COLO668 (cell line): ENCODE data around the gene SOX6.
"Not testable (repeated sequence)": the region's sequence is repeated elsewhere in the genome, so short reads cannot be mapped to it uniquely, and the experiment has no call there.

Experiments
- DNase-seq: peaks from one replicate; lab custom pipeline; 2025; ENCODE audit not compliant: unreplicated experiment; lab: John Stamatoyannopoulos, UW

Gene SOX6

DNA sequence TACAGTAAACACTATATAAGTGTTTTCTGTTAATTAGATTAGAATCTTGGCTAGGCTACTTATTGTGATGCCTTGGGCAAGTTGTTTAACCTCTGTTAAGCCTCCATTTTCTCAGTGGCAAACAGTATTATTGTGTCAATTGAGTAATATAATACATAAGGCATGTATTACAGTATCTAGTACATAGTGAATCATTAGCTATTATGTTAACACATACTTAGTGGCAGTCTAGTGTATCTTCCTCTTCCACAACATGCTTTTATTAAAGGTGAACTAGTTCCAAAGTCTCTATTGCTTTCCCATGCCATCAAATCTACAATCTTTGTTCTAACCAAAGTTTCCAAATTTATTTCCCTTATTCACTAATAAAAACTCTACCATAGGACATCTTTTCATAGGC, 200.9 kb downstream of the SOX6 start:
- no peak for DNase-seq

DNA sequence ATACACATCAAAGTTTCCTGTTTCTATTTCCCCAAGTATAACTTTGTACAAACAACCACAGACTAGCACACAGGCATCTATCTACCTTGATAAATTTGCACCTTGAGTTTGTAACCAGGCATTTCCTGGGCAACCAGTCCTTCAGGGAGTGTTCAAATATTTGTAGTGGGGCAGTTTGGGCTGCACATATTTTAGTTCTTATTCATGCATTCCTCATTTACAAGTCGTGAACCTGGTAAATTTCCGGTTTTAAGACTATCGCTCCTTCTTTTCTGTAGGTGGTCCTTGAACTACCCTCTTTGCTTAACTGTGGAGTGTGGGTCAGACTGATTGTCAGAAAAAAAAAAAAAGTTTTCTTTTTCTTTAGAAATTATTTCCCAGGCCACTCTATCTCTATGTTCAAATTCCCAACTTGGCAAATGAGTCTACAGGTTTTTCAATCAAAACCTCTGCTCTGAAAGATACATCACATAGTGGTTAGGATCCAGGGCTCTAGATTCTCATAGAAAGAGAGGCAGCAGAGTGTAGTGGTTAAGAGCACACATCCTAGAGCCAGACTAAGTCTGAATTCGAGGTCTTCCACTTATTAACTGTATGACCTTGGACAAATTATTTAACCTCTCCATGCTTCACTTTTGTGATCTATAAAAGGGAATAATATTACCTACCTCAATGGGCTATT, 201.5 kb downstream of the SOX6 start:
- peak; percentile 7 for DNase-seq

- no peak for DNase-seq
Measured at GRCh38 chr11:16153951-16154350, 202.4 kb downstream of the SOX6 start.

- DNase-seq, result no peak
Measured at GRCh38 chr11:16151138-16151537, 205.2 kb downstream of the SOX6 start.

DNA sequence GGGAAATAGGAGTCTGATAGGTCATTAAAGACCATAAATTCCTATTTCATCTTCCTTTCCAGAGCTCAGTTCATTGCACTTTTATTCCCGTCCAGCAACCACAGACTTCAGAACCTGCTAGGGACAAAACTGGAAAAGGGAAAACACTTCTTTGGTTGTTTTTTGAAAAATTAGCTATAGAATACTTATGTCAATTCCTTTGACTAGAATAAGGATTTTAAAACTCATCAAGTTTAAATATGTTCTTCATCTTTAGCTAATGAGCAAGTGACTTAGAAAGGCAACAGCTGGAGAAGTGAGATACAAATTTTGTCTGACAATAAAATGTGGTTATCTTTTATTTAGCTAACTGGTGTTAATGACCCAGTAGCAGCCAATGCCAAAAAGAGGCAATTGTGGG, 206.9 kb downstream of the SOX6 start:
- DNase-seq, result no peak

GRCh38 chr11:16148301-16148931, 207.9 kb downstream of the SOX6 start:
- no peak for DNase-seq

- not testable (repeated sequence) for DNase-seq
Measured at GRCh38 chr11:16146980-16147379, 209.4 kb downstream of the SOX6 start.

DNA sequence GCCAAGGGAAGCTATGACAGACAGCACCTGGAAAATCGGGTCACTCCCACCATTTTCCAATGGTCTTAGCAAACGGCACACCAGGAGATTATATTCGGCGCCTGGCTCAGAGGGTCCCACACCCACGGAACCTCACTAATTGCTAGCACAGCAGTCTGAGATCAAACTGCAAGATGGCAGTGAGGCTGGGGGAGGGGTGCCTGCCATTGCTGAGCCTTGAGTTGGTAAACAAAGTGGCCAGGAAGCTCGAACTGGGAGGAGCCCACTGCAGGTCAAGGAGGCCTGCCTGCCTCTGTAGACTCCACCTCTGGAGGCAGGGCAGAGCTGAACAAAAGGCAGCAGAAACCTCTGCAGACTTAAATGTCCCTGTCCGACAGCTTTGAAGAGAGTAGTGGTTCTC, 214.7 kb downstream of the SOX6 start:
- DNase-seq, result not testable (repeated sequence)

DNA sequence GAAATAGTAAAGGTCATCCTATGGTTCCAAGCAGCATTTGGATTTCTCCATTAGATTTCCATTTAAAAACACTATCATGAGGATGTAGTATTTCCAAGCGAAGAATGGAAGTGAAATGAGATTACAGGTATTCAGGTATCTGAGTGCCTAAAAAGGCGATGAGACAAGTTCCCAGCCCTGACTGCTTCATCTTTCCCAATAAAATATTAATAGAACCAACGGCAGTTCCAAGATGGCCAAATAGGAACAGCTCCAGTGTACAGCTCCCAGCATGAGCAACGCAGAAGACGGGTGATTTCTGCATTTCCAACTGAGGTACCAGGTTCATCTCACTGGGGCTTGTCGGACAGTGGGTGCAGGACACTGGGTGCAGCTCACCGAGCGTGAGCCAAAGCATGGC, 215.2 kb downstream of the SOX6 start:
- not testable (repeated sequence) for DNase-seq

DNA sequence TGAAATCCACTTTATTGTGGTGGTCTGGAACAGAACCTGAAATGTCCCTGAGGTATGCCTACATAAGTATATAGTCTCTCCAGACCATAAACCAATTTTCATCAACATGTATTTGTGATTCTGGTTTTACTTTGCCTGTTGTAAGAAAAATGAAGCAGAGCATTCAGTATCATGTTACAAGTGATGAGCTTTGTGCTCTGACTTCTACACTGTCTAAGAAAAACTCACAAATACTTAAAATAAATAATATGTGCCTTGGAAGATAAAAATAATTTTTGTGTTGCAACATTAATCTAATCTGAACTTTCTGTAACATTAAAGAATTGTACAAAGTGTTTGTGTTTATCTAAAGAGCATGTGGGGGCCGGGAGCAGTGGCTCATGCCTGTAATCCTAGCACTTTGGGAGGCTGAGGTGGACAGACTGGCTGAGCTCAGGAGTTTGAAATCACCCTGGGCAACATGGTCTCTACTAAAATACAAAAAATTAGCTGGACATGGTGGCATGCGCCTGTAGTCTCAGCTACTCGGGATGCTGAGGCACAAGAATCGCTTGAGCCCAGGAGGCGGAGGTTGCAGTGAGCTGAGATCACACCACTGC, 219.5 kb downstream of the SOX6 start:
- no peak for DNase-seq

DNA sequence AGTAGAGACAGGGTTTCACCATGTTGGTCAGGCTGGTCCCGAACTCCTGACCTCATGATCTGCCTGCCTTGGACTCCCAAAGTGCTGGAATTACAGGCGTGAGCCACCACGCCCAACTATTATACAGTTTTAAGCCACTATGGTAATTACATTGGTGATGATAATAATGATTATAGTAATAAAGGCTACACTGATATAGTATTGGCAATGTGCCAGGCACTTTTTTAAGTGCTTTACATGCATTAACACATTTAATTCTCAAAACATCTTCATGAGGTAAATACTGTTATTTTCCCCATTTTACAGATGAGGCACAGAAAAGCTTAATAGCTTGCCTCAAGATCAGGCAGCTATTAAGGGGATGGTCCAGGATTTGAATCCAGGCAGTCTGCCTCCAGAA, 222.5 kb downstream of the SOX6 start:
- DNase-seq, result no peak

GRCh38 chr11:16127732-16128131, 228.6 kb downstream of the SOX6 start:
- no peak for DNase-seq

- DNase-seq, result no peak
Measured at GRCh38 chr11:16126362-16126761, 230.0 kb downstream of the SOX6 start.

DNA sequence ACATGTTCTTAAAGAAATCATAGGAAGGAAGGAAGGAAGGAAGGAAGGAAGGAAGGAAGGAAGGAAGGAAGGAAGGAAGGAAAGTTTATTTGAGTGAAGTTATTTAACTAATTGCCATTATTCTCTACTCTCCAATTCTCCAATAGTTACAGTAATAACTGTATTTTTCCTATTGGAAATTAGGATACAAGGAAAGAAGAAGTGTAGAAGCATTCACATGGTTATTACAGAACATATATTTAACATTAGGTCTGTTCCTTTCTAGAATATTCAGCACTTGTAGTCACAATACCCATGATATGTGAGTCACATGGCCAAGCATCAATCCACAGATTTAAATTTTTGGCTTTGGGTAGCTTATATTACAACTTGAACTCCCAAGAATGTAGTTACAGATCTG, 230.6 kb downstream of the SOX6 start:
- DNase-seq, result no peak

DNA sequence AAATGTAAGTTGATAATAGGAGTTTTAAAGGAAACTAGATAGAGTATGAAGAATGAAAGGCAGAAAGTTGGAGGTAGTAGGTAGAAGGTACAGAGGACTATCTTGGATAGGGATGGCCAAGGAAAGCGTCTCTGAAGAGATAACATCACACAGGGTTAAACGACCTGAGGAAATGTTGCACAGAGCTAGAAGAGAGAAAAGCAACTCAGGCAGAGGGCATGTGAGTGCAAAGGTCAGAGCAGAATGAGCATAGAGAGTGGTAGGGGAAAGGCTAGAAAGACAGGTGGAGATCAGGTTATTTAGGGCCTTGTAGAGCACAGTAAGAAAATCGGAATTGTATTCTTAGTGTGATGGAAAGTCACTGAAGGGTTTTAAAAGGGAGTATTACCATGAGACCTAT, 232.0 kb downstream of the SOX6 start:
- DNase-seq, result no peak

DNA sequence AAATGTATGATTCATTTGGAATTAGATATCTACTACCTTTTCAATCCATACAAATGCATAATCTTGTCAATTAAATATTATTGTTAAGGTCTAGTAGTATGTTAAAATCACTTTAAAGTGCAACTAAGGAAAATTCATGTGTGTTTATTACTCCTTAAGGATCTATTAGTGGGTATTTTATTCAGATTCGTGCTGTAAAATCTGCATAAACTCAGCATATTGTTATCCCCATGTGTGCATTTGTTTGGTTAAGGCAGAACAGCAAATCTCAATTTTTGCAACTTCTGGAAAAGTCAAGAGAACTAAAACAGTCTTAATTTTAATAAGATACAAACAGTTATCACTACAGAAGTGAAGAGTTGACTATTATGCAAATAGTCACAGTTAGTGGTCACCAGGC, 234.5 kb downstream of the SOX6 start:
- DNase-seq, result no peak

- no peak for DNase-seq
Measured at GRCh38 chr11:16120008-16120407, 236.3 kb downstream of the SOX6 start.

GRCh38 chr11:16117989-16118756, 238.2 kb downstream of the SOX6 start:
- no peak for DNase-seq

DNA sequence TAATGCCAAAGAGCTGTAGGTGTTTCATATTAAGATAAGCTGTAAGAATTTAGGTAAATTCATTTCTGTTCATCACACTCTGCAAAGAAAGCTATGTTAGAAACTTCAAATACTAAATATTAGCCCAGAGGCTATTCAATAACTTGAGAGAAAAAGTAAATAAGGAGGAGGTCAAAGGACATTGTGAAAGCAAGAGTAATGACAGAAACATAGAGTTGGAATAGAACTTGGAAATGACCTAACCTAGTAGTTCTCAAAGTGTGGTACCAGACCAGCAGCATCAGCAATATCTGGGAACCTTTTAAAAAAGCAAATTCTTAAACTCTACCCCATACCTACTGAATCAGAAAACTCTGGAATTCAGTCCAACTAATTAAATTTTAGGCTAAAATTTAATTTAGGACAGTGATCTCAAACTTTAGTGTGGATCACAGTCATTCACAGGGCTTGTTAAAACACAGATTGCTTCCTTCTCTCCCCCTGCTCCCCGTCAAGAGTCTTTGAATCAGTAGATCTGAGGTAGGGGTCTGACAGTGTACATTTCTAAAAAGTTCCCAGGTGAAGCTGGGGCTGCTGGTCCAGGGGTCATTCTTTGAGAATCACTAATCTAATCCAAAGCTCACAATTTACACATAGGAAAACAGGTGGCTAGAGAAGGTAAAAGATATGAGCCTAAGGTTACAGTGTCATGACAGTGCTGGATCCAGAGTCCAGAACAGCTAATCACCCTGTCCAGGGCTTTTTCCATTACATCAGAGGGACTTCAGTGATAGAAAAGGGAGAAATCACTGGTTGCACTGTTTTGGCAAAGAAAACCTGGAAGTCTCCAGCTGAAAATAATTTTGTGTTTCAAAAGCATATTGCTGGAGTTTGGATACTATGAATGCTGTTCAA, 241.1 kb downstream of the SOX6 start:
- DNase-seq, result no peak

DNA sequence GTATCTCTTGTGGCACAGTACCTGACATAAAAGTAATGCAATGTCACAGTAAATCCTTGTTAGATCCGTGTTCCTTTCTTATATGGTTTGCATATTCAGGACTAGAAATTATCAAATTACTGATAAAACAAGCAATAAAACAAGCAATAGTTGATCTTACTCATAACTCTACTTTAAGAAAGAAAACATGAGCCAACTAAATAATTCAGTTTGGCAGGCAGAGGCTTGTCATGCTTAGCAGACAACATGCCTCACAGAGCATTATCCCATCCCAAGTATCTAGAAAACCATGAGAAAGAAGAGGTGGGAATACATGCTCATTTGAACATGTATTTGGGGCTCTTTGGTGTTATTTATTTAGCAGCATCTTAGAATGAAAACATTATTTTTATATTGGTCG, 241.9 kb downstream of the SOX6 start:
- DNase-seq, result no peak

DNA sequence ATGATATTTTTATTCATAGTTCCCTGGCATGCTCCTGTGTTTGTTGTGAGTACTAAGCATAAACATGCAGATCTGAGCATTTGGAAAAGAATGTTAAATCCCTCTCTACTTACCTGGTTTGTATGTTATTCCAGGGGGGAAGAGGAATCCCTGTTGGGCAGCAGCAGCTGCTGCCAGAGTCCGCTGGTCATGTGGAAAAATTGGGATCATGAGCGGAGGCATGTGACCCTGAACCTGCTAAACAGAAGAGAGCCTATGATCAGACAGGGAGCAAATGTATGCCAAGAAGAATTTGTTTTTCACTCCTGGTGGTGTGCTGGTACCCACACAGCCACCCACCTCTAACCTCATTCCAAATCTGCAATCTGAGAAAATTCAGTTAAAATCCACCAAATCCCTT, 244.7 kb downstream of the SOX6 start:
- no peak for DNase-seq
